CD4-positive, alpha-beta T cell treated with Interleukin-10 for 1 hour (primary cell): ENCODE measurements around the gene TRABD2B.

Experiments
- DNase-seq: peaks from one replicate; pipeline ENCODE4 v3.0.0-alpha.2; 2020

TRABD2B gene

GRCh38 chr1:47818682-47819573 lies 178.3 kb downstream of the TRABD2B start:
- no peak for DNase-seq

- DNase-seq = no peak
Measured at GRCh38 chr1:47817861-47818260, 179.3 kb downstream of the TRABD2B start.

- no peak for DNase-seq
Measured at GRCh38 chr1:47816325-47817071, 180.7 kb downstream of the TRABD2B start.

GRCh38 chr1:47814612-47815395 lies 182.4 kb downstream of the TRABD2B start:
- no peak for DNase-seq

GRCh38 chr1:47813970-47814369 lies 183.2 kb downstream of the TRABD2B start:
- no peak for DNase-seq

- DNase-seq = no peak
Measured at GRCh38 chr1:47812904-47813514, 184.2 kb downstream of the TRABD2B start.

GRCh38 chr1:47810964-47811682 lies 186.1 kb downstream of the TRABD2B start:
- DNase-seq = no peak

- DNase-seq = no peak
Measured at GRCh38 chr1:47809301-47810084, 187.7 kb downstream of the TRABD2B start.

- DNase-seq = no peak
Measured at GRCh38 chr1:47808612-47809011, 188.6 kb downstream of the TRABD2B start.

GRCh38 chr1:47805921-47806361 lies 191.2 kb downstream of the TRABD2B start:
- DNase-seq = no peak

GRCh38 chr1:47805018-47805417 lies 192.2 kb downstream of the TRABD2B start:
- no peak for DNase-seq

- DNase-seq = no peak
Measured at GRCh38 chr1:47803815-47804501, 193.2 kb downstream of the TRABD2B start.

GRCh38 chr1:47797575-47797974 lies 199.6 kb downstream of the TRABD2B start:
- no peak for DNase-seq

GRCh38 chr1:47796626-47797025 lies 200.6 kb downstream of the TRABD2B start:
- DNase-seq = no peak

GRCh38 chr1:47795102-47795501 lies 202.1 kb downstream of the TRABD2B start:
- no peak for DNase-seq

- DNase-seq = no peak
Measured at GRCh38 chr1:47794530-47794929, 202.7 kb downstream of the TRABD2B start.

- no peak for DNase-seq
Measured at GRCh38 chr1:47794081-47794480, 203.1 kb downstream of the TRABD2B start.

- no peak for DNase-seq
Measured at GRCh38 chr1:47793563-47793962, 203.6 kb downstream of the TRABD2B start.

- DNase-seq = no peak
Measured at GRCh38 chr1:47792779-47793178, 204.4 kb downstream of the TRABD2B start.

GRCh38 chr1:47791879-47792608 lies 205.1 kb downstream of the TRABD2B start:
- DNase-seq = no peak
